Activated T-helper 2 cell treated with anti-CD3 and anti-CD28 coated beads, Interferon-gamma antibody, Interleukin-2, Interleukin-4, amounts not matched to agents 10 μg/mL and 5 μg/mL and 100 μg/mL, durations not matched to agents 14 hours and 24 hours and 36 hours (primary cell): Measurements from ENCODE around the gene LIN37. TPM values are rescaled to one million over a fixed set of nuclear protein-coding genes. Genes with fewer than 3 reads are reported as not detected.

Source experiments
- DNase-seq: peaks from one replicate; pipeline ENCODE4 v3.0.0; 2021; ENCODE audit warnings: low spot score
- H3K27ac Mint-ChIP-seq: one replicate; pipeline ENCODE4 v1.8.0; 2021; ENCODE audit warnings: mixed read lengths
- H3K27me3 Mint-ChIP-seq: one replicate; pipeline ENCODE4 v1.8.0; 2021; ENCODE audit warnings: low read depth, mixed read lengths
- H3K36me3 Mint-ChIP-seq: one replicate; pipeline ENCODE4 v1.8.0; 2021; ENCODE audit warnings: low read depth, mixed read lengths
- H3K4me1 Mint-ChIP-seq: one replicate; pipeline ENCODE4 v1.8.0; 2021; ENCODE audit warnings: low read depth, mixed read lengths
- H3K4me3 Mint-ChIP-seq: one replicate; pipeline ENCODE4 v1.8.0; 2021; ENCODE audit warnings: low read depth, mild to moderate bottlenecking, moderate library complexity, mixed read lengths
- H3K9me3 Mint-ChIP-seq: one replicate; pipeline ENCODE4 v1.8.0; 2021; ENCODE audit warnings: mixed read lengths
- intact Hi-C: fragments of 100-400 bp; cut with micrococcal nuclease; formaldehyde crosslinking; loops from one replicate; pipeline ENCODE4 v1.15.1; 2023
- total RNA-seq: library from RNA; stranded (reverse); gene quantifications from 2 replicates; pipeline ENCODE4 v1.2.3, GENCODE V29; 2022

Gene LIN37
- total RNA-seq, 1 donor from 2014 or later, result 10.0 TPM

DNA sequence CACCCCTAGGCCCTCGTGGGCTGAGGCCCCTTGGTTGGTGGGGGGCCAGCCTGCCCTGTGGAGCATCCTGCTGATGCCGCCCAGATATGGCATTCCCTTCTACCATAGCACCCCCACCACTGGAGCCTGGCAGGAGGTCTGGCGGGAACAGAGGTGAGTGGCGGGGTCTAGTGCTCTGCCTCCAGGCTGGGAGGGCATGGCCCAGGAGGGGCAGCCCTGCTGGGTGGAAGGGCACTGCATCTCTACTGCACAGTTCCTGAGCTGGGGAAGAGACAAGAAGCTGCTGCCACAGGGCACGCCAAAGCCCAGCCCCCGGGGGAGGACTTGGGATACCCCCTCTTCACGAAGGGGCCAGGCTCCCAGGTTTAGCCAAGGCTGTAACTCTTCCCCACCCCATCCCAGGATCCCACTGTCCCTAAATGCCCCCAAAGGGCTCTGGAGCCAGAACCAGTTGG lies 33.0 kb upstream of the LIN37 start:
- H3K4me3 Mint-ChIP-seq, result peak overlapping the region; percentile 94
- DNase-seq, result no peak
- peaks cover 54% of the 10 kb centered on the region for H3K36me3 Mint-ChIP-seq

DNA sequence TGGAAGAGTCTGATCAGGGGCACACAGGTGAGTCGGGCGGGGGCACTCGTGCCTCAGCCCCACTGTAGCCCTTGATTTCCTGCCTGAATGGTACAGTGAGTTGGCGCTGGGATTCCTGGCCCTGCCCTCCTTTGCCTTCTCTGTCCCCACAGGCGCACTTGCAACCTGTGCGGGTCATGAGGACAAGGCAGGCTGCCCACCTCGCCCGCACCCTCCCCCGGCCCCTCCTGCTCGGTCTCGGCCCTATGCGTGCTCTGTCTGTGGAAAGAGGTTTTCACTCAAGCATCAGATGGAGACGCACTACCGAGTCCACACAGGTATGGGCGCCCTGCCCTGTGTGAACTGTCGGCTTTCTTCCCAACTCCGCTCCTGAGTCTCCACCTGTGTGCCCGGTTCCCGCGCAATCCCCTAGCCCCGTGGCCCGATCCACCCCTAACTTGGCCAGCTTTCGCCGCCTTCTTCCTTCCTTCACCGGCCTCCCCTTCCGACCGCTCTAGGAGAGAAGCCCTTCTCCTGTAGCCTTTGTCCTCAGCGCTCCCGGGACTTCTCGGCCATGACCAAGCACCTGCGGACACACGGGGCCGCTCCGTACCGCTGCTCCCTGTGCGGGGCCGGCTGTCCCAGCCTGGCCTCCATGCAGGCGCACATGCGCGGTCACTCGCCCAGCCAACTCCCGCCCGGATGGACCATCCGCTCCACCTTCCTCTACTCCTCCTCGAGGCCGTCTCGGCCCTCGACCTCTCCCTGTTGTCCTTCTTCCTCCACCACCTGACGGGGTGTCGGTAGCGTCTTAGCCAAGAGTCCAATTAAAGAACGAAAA lies 32.2 kb upstream of the LIN37 start:
- peaks cover 60% of the 10 kb centered on the region for H3K36me3 Mint-ChIP-seq
- H3K9me3 Mint-ChIP-seq, result peaks cover 3% of the 10 kb centered on the region
- peaks cover 40% of the 10 kb centered on the region for H3K4me1 Mint-ChIP-seq
- DNase-seq, result no peak
- no peaks in the 10 kb centered on the region for H3K27me3 Mint-ChIP-seq
- H3K27ac Mint-ChIP-seq, result peak overlapping the region; percentile 92
- peak overlapping the region; percentile 94 for H3K4me3 Mint-ChIP-seq
- intact Hi-C loops, result loop anchor here (2.0 to 5.0 kb wide), 3 partner anchors 13 to 449 kb away; partner anchors contain the start of gene USF2

More for the DNA sequence above, 33.0 kb upstream of the LIN37 start:
- H3K27me3 Mint-ChIP-seq, result no peaks in the 10 kb centered on the region
- H3K27ac Mint-ChIP-seq, result peak overlapping the region; percentile 92
- intact Hi-C loops, result loop anchor here (5.0 kb wide), 1 partner anchor 448 kb away; the partner anchor contains the start of gene USF2
- peaks cover 48% of the 10 kb centered on the region for H3K4me1 Mint-ChIP-seq
- H3K9me3 Mint-ChIP-seq, result peaks cover 3% of the 10 kb centered on the region

DNA sequence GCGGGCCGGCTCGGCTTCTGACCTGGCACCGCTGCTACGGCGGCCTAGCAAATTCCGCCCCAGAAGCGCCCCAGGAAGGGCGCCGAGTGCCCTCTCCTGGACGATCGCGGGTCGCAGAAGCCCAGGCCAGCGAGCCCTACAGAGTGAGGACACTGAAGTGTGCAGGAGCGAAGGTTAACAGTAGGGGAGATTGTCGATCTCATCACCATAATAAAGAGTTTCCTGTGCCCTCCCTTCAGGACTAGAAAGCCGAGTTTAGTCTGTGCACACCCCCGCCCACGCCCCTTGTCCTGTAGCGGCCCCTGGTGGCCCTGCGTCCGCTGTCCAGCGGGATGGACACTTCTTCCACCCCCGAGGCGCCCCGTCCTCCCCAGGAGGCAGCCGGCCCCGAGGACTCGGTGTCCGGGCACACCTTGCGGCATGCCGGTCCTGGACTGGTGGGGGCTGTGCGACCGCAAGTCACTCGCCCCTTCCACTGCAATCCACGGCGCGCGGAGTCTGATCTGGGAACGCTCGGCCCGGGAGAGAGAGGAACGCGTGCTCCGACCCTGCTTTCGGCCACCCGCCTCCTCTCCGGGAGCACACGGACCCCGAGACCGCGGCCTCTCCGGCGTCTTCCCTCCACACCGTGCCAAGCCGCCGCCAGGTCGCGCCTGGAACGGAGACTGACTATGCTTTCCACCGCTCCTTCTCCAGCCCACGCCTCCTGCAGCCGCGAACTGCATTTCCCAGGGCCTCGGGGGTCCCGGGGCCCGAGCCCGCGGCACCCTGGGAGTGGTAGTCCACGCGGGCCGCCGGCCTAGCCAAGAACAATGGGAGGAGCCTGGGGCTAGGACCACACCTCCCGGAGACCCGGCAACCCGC lies 31.3 kb upstream of the LIN37 start:
- Mint-ChIP-seq H3K4me3 (peak overlapping the region; percentile 94), H3K9me3 (no peaks in the 10 kb centered on the region), H3K4me1 (peaks cover 35% of the 10 kb centered on the region), H3K36me3 (peaks cover 65% of the 10 kb centered on the region), H3K27me3 (no peaks in the 10 kb centered on the region), H3K27ac (peak overlapping the region; percentile 92)
- peak; percentile 97 for DNase-seq
- intact Hi-C loops, result loop anchor here (1.0 to 5.0 kb wide), 8 partner anchors 14 to 450 kb away; partner anchors contain the start of genes ARHGAP33, PROSER3, PSENEN and U2AF1L4

DNA sequence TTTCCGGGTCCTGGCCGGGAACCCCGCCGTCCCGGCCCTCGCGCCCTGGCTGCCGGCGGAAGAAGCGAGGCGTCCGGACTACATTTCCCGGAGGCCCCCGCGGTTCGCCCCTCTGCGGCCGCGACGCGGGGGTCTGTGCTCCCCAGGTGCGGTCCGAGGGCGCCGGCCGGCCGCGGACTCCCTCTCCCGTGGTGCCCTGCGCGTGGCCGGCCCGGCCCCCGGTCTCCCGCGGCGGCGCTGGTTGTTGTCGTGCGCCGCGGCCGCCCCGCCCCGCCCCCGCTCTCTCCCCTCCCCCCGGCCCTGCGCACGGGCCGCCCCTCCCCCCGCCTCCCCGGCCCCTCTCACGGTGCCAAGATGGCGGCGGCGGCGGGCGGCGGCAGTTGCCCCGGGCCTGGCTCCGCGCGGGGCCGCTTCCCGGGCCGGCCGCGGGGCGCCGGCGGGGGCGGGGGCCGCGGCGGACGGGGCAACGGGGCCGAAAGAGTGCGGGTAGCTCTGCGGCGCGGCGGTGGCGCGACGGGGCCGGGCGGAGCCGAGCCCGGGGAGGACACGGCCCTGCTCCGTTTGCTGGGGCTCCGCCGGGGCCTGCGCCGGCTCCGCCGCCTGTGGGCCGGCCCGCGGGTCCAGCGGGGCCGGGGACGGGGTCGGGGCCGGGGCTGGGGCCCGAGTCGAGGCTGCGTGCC lies 30.6 kb upstream of the LIN37 start, which contains the start of gene KMT2B:
TSS of gene KMT2B (plus strand) at position 339 of the 680 bp plus-strand sequence. CDS start at position 355, 16 bp downstream.
- H3K36me3 Mint-ChIP-seq, result peaks cover 73% of the 10 kb centered on the region
- H3K9me3 Mint-ChIP-seq, result no peaks in the 10 kb centered on the region
- peak within 1 kb of the TSS; percentile 94 for H3K4me3 Mint-ChIP-seq
- no peak for DNase-seq
- intact Hi-C loops, result loop anchor here (1.0 to 5.0 kb wide), 8 partner anchors 15 to 451 kb away; partner anchors contain the start of genes ARHGAP33, PROSER3, PSENEN and U2AF1L4
- no peaks in the 10 kb centered on the region for H3K27me3 Mint-ChIP-seq
- H3K27ac Mint-ChIP-seq, result peak within 1 kb of the TSS; percentile 92
- H3K4me1 Mint-ChIP-seq, result peaks cover 28% of the 10 kb centered on the region

DNA sequence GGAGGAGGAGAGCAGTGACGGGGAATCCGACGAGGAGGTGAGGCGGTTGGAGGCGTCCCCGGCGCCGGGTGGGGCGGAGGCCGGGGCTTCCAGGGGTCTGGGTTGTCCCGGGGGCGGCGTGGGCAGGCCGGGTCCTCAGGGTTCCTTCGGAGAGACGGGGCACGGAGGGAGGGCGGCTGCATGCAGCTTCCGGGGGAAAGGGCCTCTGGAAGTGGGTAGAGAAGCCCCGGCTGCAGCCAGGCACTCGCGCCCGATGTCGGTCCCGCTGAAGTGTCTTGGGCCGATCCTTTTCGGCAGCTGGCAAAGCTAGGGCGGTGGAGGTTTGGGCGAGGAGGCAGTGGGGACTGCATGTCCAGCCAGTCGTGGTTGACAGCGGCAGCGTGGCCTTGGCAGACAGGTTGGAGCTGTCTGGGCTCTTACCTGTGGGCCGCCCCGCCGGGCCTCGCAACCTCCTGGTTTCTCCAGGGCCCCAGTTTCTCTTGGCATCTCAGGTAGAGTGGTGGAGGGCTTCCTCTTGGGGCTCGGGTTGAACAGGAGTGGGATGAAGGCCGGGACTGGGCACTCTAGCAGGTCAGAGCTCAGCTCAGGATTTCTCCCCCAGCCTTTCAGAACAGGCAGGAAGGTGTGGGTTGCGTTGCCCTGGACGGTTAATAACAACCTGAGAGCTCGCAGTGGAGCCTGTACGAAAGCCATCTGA lies 29.9 kb upstream of the LIN37 start:
- H3K9me3 Mint-ChIP-seq, result no peaks in the 10 kb centered on the region
- H3K27me3 Mint-ChIP-seq, result no peaks in the 10 kb centered on the region
- peak; percentile 48 for DNase-seq
- intact Hi-C loops, result loop anchor here (5.0 kb wide), 1 partner anchor 451 kb away; the partner anchor contains the start of gene USF2
- H3K36me3 Mint-ChIP-seq, result peaks cover 77% of the 10 kb centered on the region
- peak overlapping the region; percentile 85 for H3K27ac Mint-ChIP-seq
- peaks cover 26% of the 10 kb centered on the region for H3K4me1 Mint-ChIP-seq
- H3K4me3 Mint-ChIP-seq, result peak overlapping the region; percentile 94

DNA sequence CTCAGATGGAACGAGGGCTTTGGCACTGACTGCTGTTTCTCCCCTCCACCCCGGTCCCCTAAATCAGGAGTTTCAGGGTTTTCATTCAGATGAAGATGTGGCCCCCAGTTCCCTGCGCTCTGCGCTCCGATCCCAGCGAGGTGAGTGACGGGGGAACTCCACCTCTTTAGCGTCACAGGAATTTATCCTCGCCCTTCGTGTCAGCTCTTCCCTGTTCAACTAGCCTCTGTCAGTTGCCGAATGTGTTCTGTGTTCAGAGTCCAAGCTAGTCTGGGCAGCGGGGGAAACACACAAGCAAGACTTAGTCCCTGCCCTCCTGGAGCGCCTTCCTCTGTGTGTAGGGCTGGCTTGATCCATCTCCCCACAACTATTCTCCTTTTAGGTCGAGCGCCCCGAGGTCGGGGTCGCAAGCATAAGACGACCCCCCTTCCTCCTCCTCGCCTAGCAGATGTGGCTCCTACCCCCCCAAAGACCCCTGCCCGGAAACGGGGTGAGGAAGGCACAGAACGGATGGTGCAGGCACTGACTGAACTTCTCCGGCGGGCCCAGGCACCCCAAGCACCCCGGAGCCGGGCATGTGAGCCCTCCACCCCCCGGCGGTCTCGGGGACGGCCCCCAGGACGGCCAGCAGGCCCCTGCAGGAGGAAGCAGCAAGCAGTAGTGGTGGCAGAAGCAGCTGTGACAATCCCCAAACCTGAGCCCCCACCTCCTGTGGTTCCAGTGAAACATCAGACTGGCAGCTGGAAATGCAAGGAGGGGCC lies 28.8 kb upstream of the LIN37 start:
- H3K36me3 Mint-ChIP-seq, result peaks cover 76% of the 10 kb centered on the region
- intact Hi-C loops, result loop anchor here (5.0 kb wide), 1 partner anchor 452 kb away; the partner anchor contains the start of gene USF2
- no peak for DNase-seq
- no peaks in the 10 kb centered on the region for H3K27me3 Mint-ChIP-seq
- peaks cover 22% of the 10 kb centered on the region for H3K4me1 Mint-ChIP-seq
- H3K4me3 Mint-ChIP-seq, result peak overlapping the region; percentile 94
- H3K9me3 Mint-ChIP-seq, result no peaks in the 10 kb centered on the region
- peak overlapping the region; percentile 85 for H3K27ac Mint-ChIP-seq

DNA sequence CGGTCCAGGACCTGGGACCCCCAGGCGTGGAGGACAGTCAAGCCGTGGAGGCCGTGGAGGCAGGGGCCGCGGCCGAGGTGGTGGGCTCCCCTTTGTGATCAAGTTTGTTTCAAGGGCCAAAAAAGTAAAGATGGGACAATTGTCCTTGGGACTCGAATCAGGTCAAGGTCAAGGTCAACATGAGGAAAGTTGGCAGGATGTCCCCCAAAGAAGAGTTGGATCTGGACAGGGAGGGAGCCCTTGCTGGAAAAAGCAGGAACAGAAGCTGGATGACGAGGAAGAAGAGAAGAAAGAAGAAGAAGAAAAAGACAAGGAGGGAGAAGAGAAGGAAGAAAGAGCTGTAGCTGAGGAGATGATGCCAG lies 28.2 kb upstream of the LIN37 start:
- Mint-ChIP-seq H3K27me3 (no peaks in the 10 kb centered on the region), H3K27ac (peak overlapping the region; percentile 70), H3K4me1 (peaks cover 17% of the 10 kb centered on the region), H3K9me3 (no peaks in the 10 kb centered on the region), H3K36me3 (peaks cover 74% of the 10 kb centered on the region), H3K4me3 (peak overlapping the region; percentile 58)
- intact Hi-C loops, result no loop called here
- no peak for DNase-seq

DNA sequence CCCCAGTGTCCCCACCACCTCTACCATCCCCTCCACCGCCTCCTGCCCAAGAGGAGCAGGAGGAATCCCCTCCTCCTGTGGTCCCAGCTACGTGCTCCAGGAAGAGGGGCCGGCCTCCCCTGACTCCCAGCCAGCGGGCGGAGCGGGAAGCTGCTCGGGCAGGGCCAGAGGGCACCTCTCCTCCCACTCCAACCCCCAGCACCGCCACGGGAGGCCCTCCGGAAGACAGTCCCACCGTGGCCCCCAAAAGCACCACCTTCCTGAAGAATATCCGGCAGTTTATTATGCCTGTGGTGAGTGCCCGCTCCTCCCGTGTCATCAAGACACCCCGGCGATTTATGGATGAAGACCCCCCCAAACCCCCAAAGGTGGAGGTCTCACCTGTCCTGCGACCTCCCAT lies 27.7 kb upstream of the LIN37 start:
- Mint-ChIP-seq H3K9me3 (no peaks in the 10 kb centered on the region), H3K36me3 (peaks cover 74% of the 10 kb centered on the region), H3K27me3 (no peaks in the 10 kb centered on the region), H3K4me1 (peaks cover 16% of the 10 kb centered on the region), H3K27ac (no peak overlapping the region), H3K4me3 (no peak overlapping the region)
- DNase-seq, result no peak
- intact Hi-C loops, result no loop called here

DNA sequence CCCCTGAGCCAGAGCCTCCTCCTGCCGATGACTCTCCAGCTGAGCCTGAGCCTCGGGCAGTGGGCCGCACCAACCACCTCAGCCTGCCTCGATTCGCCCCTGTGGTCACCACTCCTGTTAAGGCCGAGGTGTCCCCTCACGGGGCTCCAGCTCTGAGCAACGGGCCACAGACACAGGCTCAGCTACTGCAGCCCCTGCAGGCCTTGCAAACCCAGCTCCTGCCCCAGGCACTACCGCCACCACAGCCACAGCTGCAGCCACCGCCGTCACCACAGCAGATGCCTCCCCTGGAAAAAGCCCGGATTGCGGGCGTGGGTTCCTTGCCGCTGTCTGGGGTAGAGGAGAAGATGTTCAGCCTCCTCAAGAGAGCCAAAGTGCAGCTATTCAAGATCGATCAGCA lies 27.0 kb upstream of the LIN37 start:
- Mint-ChIP-seq H3K4me3 (peak overlapping the region; percentile 13), H3K36me3 (peaks cover 74% of the 10 kb centered on the region), H3K9me3 (no peaks in the 10 kb centered on the region), H3K4me1 (peaks cover 9% of the 10 kb centered on the region), H3K27me3 (no peaks in the 10 kb centered on the region), H3K27ac (no peak overlapping the region)
- DNase-seq, result no peak
- intact Hi-C loops, result no loop called here

DNA sequence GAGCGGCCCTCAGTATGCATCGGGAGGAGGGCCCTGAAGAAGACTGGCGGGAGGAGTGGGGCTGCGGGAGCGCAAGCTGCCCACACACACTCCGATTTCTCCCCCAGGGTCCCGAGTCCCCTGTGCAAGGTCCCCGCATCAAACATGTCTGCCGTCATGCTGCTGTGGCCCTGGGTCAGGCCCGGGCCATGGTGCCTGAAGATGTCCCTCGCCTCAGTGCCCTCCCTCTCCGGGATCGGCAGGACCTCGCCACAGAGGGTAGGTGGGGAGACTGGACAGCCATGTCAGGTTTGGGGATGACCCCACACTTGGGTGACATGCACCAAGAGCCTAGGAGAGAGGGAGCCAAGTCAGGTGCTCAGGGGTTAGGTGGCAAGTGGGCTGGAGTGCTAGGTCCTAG lies 25.9 kb upstream of the LIN37 start:
- Mint-ChIP-seq H3K4me1 (peaks cover 9% of the 10 kb centered on the region), H3K36me3 (peaks cover 78% of the 10 kb centered on the region), H3K9me3 (no peaks in the 10 kb centered on the region), H3K4me3 (no peak overlapping the region), H3K27ac (no peak overlapping the region), H3K27me3 (no peaks in the 10 kb centered on the region)
- DNase-seq, result no peak
- intact Hi-C loops, result no loop called here

DNA sequence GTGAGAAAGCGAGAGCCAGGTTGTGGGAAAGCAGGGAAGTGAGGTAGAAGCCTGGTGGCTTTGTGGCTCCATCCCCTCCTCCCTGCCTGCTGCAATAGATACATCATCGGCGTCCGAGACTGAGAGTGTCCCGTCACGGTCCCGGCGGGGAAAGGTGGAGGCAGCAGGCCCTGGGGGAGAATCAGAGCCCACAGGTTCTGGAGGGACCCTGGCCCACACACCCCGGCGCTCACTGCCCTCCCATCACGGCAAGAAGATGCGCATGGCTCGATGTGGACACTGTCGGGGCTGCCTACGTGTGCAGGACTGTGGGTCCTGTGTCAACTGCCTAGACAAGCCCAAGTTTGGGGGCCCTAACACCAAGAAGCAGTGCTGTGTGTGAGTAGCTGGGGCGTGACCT lies 25.5 kb upstream of the LIN37 start:
- peaks cover 81% of the 10 kb centered on the region for H3K36me3 Mint-ChIP-seq
- H3K4me3 Mint-ChIP-seq, result no peak overlapping the region

More for the DNA sequence above, 25.5 kb upstream of the LIN37 start:
- intact Hi-C loops, result no loop called here
- Mint-ChIP-seq H3K9me3 (no peaks in the 10 kb centered on the region), H3K27me3 (no peaks in the 10 kb centered on the region), H3K27ac (no peak overlapping the region), H3K4me1 (peaks cover 9% of the 10 kb centered on the region)
- DNase-seq, result no peak
